SH-SY5Y (cell line): ENCODE measurements around the gene SMIM44.

ENCODE experiments used
- GATA2 ChIP-seq: IDR thresholded peaks from 2 replicates; pipeline ENCODE4 v1.6.1; 2011; ENCODE audit warnings: mild to moderate bottlenecking, low read depth, low read length
- GATA3 ChIP-seq: IDR thresholded peaks from 2 replicates; pipeline ENCODE4 v1.6.1; 2011; ENCODE audit warnings: low read depth, mild to moderate bottlenecking, low read length, moderate library complexity

GRCh38 chr19:3457528-3458228 is 25.6 kb downstream of the SMIM44 start:
- TF ChIP-seq GATA2 (no peak), GATA3 (no peak)
